ENCODE data around the gene FHIT.

FHIT gene

DNA sequence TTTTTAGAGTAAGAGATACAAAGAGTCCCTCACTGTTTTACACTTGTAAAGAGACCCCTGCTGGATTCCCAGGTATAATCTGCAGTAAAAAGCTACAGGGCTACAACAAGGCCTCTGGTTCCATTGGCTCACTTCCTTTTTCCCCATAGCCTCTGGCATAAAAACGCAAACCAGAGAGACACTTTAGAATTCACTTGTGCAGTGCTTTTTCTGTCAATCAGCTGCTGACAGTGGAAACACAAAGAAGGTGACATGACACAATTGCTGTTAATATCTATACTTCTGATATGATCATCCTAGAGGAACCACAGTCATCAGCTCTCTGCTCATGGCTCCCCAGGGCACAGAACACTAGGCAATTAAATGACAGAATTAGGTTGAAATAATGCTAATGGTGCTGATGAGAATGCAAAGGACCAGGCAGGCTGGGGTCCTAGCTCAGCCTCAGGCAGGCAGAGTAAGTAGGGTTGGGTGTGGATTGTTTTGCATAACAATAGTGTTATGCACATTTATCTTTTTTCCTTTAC lies 1533.5 kb downstream of the FHIT start:
- DNase-seq, result no peak

DNA sequence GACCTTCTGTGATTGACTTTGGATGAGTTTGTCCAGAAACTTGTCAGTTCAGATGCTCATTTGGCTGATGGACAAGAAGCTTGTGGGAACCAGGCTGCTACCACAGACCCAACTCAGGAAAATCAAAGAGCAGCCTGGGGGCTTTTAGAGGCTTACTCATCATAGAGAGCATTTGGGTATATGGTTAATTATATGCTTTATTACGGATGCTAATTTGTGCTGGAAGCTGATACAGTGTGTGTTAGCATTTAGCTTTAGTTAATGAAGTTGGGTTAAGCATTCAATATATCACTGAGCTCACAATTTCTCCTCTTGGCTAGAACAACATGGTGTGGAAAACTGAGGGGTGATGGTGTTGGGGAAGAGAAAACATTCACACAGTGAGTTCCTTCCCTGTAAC lies 1537.2 kb downstream of the FHIT start:
- DNase-seq, result no peak

DNA sequence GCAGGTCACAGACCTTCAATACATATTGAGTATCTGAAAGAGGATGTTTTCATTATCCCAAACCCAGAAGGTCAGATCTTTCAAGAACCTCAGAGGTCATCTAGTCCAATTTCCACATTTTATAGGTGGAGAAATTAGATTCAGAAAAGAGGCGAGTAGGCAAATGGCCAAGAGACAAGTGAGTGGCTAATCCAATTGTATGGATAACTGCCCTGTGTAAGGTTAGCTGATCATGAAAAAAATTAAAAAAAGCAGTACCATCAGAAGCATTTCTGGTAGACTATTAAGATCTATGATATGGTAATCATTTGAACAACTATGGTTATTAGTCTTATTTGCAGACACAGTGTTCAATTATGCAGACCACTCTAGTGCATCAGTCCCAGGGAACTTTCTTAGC lies 1540.7 kb downstream of the FHIT start:
- no peak for DNase-seq

DNA sequence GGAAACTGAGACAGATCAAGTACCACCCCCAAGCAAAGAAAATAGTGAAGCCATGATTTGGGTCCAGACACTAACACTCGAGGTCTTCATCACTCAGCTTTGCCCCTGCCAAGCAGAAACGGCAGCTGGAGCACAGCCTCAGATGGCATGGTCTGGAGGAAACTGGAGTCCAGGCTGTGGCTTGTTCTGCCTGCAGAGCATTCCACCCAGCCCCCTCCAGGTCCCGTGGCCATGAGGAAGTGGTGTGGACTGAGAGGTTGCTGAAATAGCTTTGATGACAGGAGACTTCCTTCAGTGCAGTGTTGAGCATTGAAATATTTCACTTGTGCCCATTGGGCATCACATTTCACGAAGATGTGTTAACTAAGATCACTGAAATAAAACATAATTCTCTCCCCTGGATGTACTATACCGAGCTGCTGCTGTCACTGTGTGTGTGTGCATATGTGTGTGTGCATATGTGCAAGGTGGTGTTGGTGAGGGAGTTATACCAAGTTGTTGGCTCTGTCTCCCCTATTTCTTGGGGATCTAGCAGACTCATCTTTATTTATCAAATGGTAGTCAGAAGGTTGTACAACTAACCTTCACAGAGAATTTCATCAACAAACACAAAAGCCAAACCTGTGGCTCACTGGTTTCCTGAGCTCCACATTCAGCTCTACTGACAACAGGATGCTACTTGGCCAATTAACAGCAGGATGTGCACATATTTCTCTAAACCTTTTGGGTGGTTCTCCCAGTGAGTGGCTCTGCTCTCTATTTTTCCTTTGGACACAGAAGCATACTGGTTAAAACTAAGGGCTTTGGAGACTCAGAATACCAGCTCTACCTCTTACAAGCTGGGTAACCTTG lies 1541.3 kb downstream of the FHIT start:
- no peak for DNase-seq

DNA sequence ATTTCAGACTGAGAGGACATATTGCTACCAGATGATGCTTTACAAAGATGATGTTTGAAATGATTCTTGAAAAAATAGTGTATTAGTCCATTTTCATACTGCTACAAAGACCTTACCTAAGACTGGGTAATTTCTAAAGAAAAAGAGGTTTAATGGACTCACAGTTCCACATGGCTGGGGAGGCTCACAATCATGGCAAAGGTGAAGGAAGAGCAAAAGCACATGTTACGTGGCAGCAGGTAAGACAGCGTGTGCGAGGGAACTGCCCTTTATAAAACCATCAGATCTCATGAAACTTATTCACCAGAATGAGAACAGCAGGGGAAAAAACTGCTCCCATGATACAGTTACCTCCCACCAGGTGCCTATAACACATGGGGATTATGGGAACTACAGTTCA lies 1543.0 kb downstream of the FHIT start:
- DNase-seq, result no peak

DNA sequence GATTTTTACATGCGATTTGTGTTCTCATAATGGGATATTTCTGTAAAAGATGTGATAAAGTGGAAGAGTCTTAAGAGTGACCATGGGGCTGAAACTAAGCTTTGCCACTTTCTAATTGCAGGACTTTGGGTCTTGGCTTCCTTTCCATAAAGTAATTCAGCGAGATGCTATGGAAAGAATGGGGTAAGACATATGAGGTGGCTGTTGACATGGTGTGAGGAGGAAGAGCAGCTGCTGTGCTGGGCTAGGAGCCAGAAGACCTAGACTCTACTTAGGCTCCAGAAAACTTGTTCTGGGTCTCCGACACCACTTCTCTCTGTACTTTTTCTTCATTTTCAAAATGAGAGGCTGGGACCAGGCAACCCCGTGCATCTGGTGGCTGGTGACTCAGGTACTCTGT lies 1547.0 kb downstream of the FHIT start:
- no peak for DNase-seq

DNA sequence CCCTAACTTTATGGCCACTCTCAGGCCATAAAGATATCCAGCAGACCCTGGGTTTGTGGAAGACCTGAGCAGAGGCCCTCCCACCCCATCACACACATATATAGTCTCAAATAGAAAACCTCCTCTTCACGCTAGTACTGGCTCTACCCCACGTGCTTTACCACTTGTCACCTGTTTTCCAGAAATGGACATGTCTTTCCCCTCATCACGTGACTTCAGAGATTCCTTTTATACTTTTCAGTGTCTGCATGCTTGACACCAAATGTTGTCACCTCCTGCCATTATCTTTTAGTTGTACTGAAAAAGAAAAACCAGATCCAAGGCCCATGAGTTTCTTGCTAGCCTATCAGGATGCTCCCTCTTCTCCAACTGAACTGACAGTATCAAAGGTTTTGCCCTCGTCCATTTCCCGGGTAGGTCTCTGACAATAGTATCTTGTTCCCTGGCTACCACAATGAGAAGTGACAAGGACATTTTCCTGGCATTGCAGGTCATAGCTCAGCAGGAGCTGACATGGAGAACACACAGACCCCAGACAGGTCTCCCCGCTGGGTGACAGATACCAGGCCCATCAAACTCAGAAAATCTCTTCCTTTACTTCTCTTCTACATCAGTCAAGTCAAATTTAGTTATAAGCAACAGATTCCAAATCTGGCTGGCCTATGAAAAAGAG lies 1551.5 kb downstream of the FHIT start:
- DNase-seq, result no peak

Measured in NCI-H1694 (cell line).